Urinary bladder (tissue), 4 donors: Measurements from ENCODE around the gene FBXW11. TPM values are rescaled to one million over a fixed set of nuclear protein-coding genes. Genes with fewer than 3 reads are reported as not detected.

Experiments used
- DNase-seq: peaks from one replicate; pipeline ENCODE4 v3.0.0-alpha.2; 2015; ENCODE audit errors: extremely low spot score
- H3K27ac ChIP-seq: one replicate; pipeline ENCODE4 v1.5.1; 2013; ENCODE audit warnings: low read depth, mild to moderate bottlenecking, moderate library complexity
- H3K36me3 ChIP-seq: one replicate; pipeline ENCODE4 v1.6.1; 2013; ENCODE audit warnings: mild to moderate bottlenecking, moderate library complexity; ENCODE audit not compliant: insufficient read depth
- H3K4me1 ChIP-seq: one replicate; pipeline ENCODE4 v1.6.1; 2013; ENCODE audit warnings: mild to moderate bottlenecking, moderate library complexity; ENCODE audit not compliant: insufficient read depth
- H3K4me3 ChIP-seq: one replicate; pipeline ENCODE4 v1.5.1; 2013; ENCODE audit warnings: low read depth, low read length
- WGBS: extraction: QIAGEN DNeasy Blood & Tissue Kit; methylation state at CpG from one replicate; pipeline ENCODE4 v1.1.7; 2013; 5-methylcytosine and 5-hydroxymethylcytosine counted together
- polyA plus RNA-seq: library from polyadenylated mRNA; stranded (reverse); fragments of 200-250 nt; gene quantifications from one replicate; pipeline ENCODE4 v1.2.3, GENCODE V29; 2013
- total RNA-seq: library from RNA; depleted of rRNA; stranded (reverse); fragments of >200 nt; gene quantifications from one replicate; pipeline ENCODE4 v1.2.3, GENCODE V29; 2014
- donor health status: healthy with polysubstance abuse.
- donor health status: healthy.

Gene FBXW11
- total and polyA plus RNA-seq, 2 donors: 28.3 to 81.3 TPM

- no peaks in the 10 kb centered on the region for H3K4me1 ChIP-seq
- 93% methylated on average over 5 of the region's 5 CpGs for WGBS
Observed at GRCh38 chr5:171848486-171848885, 158.0 kb downstream of the FBXW11 start.

GRCh38 chr5:171848006-171848405, 158.4 kb downstream of the FBXW11 start:
- H3K4me3 ChIP-seq: no peak overlapping the region
- no peak for DNase-seq
- H3K36me3 ChIP-seq: no peaks in the 10 kb centered on the region
- H3K27ac ChIP-seq: no peak overlapping the region
- no peaks in the 10 kb centered on the region for H3K4me1 ChIP-seq
- whole genome bisulfite sequencing: 73% methylated on average over 15 of the region's 15 CpGs

More at GRCh38 chr5:171848486-171848885, 158.0 kb downstream of the FBXW11 start:
- Histone ChIP-seq H3K4me3 (no peak overlapping the region), H3K27ac (no peak overlapping the region), H3K36me3 (no peaks in the 10 kb centered on the region)
- no peak for DNase-seq

- H3K4me3 ChIP-seq: no peak overlapping the region
- DNase-seq: no peak
- no peak overlapping the region for H3K27ac ChIP-seq
- no peaks in the 10 kb centered on the region for H3K36me3 ChIP-seq
- WGBS: 94% methylated on average over 3 of the region's 3 CpGs
- H3K4me1 ChIP-seq: no peaks in the 10 kb centered on the region
Observed at GRCh38 chr5:171847026-171847425, 159.4 kb downstream of the FBXW11 start.

DNA sequence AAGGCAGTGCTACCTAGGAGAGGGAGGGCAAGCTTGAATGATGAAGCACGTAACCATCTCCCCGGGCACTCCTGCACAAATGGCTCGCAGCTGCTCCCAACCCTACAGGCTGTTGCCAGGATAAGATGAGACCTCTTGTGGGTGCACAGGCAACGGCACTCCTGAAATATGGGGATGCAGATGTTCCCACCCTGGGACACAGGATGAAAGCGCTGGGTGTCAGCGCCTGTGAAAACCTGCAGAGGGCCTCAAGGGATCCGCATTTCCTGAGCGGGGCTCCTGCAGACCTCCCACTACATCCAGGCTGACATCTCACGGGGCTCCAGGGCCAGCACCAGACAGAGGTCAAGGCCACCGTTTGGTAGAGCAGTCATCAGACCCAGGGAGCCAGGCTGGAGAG, 160.1 kb downstream of the FBXW11 start:
- Histone ChIP-seq H3K4me1 (no peaks in the 10 kb centered on the region), H3K4me3 (no peak overlapping the region), H3K36me3 (no peaks in the 10 kb centered on the region), H3K27ac (no peak overlapping the region)
- WGBS: 90% methylated on average over 10 of the region's 10 CpGs
- DNase-seq: no peak

- DNase-seq: no peak
- Histone ChIP-seq H3K27ac (no peak overlapping the region), H3K4me1 (no peaks in the 10 kb centered on the region), H3K36me3 (no peaks in the 10 kb centered on the region), H3K4me3 (no peak overlapping the region)
- 83% methylated on average over 3 of the region's 3 CpGs for WGBS
Observed at GRCh38 chr5:171845857-171846256, 160.6 kb downstream of the FBXW11 start.

DNA sequence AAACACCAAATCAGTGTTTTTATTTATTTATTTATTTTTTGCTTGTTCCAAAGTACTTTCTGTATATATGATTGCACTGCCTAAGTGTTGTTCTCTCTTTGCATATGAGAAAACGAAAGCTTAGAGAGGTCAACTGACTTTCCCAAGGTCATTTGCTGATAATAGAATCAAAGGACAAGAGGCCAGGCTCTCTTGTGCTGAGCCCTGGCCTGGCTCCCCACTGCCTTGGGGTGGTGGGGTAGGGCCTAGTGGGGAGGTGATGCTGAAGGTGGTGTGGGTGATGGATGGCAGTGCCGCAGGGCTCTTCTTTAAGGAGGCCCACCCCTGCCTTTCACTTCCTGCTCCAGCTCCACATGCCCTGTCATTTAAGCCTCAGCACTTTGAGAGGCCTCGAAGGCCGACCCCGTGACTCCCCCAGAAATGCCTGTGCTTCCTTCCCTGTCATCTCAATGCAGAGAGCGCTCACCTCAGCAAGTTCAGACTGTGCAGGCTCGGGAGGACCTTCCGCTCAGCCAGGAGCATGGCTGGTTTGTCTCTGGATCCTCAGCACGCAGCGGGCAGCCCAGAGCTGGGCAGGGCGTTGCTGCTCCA, 161.3 kb downstream of the FBXW11 start:
- 93% methylated on average over 11 of the region's 11 CpGs for WGBS
- Histone ChIP-seq H3K4me1 (no peaks in the 10 kb centered on the region), H3K27ac (no peak overlapping the region)

GRCh38 chr5:171842777-171843328, 163.6 kb downstream of the FBXW11 start:
- Histone ChIP-seq H3K36me3 (no peaks in the 10 kb centered on the region), H3K4me3 (no peak overlapping the region), H3K4me1 (no peaks in the 10 kb centered on the region), H3K27ac (no peak overlapping the region)
- no peak for DNase-seq
- WGBS: 88% methylated on average over 5 of the region's 5 CpGs

More for the DNA sequence above, 161.3 kb downstream of the FBXW11 start:
- no peak overlapping the region for H3K4me3 ChIP-seq
- no peak for DNase-seq
- no peaks in the 10 kb centered on the region for H3K36me3 ChIP-seq

DNA sequence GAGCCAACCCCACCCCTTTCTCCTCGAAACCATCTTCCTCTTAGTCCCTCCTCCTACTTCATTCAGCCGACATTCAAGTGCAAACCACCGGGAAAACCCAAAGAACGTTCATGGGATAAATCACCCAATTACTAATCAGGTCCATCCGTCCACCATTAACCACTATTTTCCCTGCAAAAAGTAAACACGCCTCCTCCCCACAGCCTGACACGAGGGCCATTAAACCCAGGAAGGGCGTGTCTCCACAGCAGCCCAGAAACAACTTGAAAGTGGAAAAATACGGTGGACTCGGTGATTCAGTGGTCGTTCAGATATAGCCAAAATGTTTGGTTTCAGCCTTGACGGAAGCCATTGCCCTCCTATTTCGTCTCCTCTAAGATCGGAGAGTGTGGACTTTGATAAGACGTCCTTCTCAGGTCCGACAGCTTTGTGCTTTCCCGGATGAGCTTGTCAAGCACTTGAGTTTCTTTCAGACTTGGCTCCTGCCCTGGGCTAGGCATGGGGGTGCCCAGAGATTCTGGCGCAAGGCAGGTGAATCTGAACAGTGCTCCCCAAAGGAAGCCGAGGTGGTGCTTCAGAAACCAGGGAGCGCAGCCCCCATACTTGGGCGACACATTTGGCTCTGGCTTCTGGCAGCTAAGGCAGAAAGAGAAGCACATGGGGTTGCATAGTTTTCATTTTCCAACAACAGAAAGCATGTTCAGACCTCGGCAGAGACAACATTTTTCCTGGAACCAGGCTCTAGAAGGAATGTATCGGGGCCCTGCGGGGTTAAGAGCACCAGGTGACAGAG, 164.3 kb downstream of the FBXW11 start:
- no peak for DNase-seq
- Histone ChIP-seq H3K4me1 (no peaks in the 10 kb centered on the region), H3K36me3 (no peaks in the 10 kb centered on the region), H3K27ac (no peak overlapping the region), H3K4me3 (no peak overlapping the region)
- 68% methylated on average over 24 of the region's 24 CpGs for WGBS

DNA sequence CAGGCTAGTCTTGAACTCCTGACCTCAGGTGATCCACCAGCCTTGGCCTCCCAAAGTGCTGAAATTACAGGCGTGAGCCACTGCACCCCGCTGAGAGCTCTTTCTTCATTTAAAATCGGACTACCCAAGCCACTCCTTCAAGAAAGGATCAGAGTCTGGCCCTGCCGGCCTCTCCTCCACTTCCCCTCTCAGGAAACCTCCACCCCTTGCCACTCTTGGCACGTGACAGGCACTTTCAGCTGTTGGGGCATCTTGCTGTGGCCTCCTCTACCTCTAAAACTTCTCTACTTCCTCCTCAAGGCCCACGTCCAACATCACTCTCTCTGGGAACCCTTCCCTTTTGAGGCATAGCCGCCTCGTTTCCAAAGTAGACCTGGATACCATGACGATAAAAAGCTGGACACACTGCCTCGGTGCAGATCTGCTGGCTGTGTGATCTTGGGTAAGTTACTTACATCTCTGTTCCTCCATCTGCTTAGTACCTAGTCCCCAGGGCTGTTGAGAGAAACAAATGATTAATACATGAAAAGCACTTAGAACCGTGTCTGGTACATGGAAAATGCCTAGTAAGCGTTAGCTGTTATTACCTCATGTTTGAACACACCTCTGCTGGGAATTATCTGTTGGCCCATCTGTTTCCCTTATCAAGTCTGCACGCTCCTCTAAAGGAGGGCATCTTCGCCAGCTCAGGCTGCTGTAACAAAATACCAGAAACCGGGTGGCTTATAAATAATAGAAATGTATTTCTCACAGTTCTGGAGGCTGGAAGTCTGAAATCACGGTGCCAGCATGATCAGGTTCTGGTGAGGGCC, 165.5 kb downstream of the FBXW11 start:
- no peak for DNase-seq
- no peak overlapping the region for H3K4me3 ChIP-seq
- H3K27ac ChIP-seq: no peak overlapping the region
- H3K4me1 ChIP-seq: no peaks in the 10 kb centered on the region
- WGBS: 81% methylated on average over 16 of the region's 16 CpGs
- no peaks in the 10 kb centered on the region for H3K36me3 ChIP-seq

GRCh38 chr5:171840066-171840465, 166.4 kb downstream of the FBXW11 start:
- 46% methylated on average over 2 of the region's 2 CpGs for WGBS
- H3K36me3 ChIP-seq: no peaks in the 10 kb centered on the region
- no peak overlapping the region for H3K4me3 ChIP-seq
- H3K4me1 ChIP-seq: no peaks in the 10 kb centered on the region
- no peak overlapping the region for H3K27ac ChIP-seq
- no peak for DNase-seq

- no peak for DNase-seq
- Histone ChIP-seq H3K4me3 (no peak overlapping the region), H3K36me3 (no peaks in the 10 kb centered on the region), H3K4me1 (no peaks in the 10 kb centered on the region), H3K27ac (no peak overlapping the region)
- 75% methylated on average over 2 of the region's 2 CpGs for WGBS
Observed at GRCh38 chr5:171839112-171839511, 167.3 kb downstream of the FBXW11 start.

- WGBS: 78% methylated on average over 12 of the region's 12 CpGs
- DNase-seq: no peak
- no peaks in the 10 kb centered on the region for H3K36me3 ChIP-seq
- no peak overlapping the region for H3K27ac ChIP-seq
- H3K4me1 ChIP-seq: no peaks in the 10 kb centered on the region
- H3K4me3 ChIP-seq: no peak overlapping the region
Observed at GRCh38 chr5:171838066-171838465, 168.4 kb downstream of the FBXW11 start.

DNA sequence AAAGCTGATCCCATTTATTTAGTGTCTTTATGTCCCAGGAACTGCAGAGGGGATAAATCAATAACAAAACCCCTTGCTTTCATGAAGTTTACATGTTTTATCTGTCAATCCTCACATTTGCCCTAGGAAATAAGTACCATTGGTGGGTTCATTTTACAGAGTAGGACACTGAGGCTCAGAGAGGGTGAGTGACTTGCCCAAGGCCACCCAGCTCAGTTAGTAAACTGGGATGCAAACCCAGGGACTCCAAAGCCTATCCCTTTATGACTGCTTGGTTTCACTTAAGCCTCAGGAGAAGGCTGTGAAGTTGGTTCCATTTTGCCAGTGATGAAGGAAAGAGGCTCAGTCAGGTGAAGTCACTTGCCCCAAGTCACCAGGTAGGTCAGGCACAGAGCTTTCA, 168.9 kb downstream of the FBXW11 start:
- H3K27ac ChIP-seq: no peak overlapping the region
- no peak overlapping the region for H3K4me3 ChIP-seq
- no peaks in the 10 kb centered on the region for H3K36me3 ChIP-seq
- DNase-seq: no peak
- no peaks in the 10 kb centered on the region for H3K4me1 ChIP-seq
